ENCODE measurements around the gene FBLN2. TPM values are rescaled to one million over a fixed set of nuclear protein-coding genes. Genes with fewer than 3 reads are reported as not detected.

FBLN2 gene
- total and polyA plus RNA-seq, 2 of the 4 experiments (the other 2 are of a cell fraction) = 11.8 to 60.8 TPM

- Histone ChIP-seq H2BK20ac (ENCODE audit: low read depth, low read length) (no peak overlapping the region), H2BK15ac (ENCODE audit: low read depth, low read length) (no peak overlapping the region), H3K56ac (ENCODE audit: extremely low read depth, insufficient read depth, low read length) (no peak overlapping the region), H3K14ac (replicated peaks; ENCODE audit: low read depth, low read length) (no peak overlapping the region), H4K5ac (ENCODE audit: low read depth, low read length) (no peak overlapping the region), H3K23ac (ENCODE audit: low read depth, low read length) (no peak overlapping the region), H3K9me3 (ENCODE audit: control insufficient read depth, insufficient read depth, low read length) (no peaks in the 10 kb centered on the region), H4K91ac (ENCODE audit: insufficient read depth, low read depth, low read length) (no peak overlapping the region), H3K18ac (ENCODE audit: low read depth, low read length) (no peak overlapping the region), H3K36me3 (ENCODE audit: control insufficient read depth, insufficient read depth, low read length) (no peaks in the 10 kb centered on the region), H4K8ac (ENCODE audit: low read depth in 2 of 2, low read length in 2 of 2) (no peak overlapping the region; a peak in 1 of 4 replicates), H3K27me3 (ENCODE audit: control insufficient read depth, insufficient read depth, low read length) (no peaks in the 10 kb centered on the region), H2AK5ac (ENCODE audit: low read depth, low read length) (no peak overlapping the region), H3K79me1 (ENCODE audit: low read depth in 1 of 2, low read length in 2 of 2) (no peaks in the 10 kb centered on the region), H3K4me1 (ENCODE audit: control insufficient read depth, insufficient read depth, low read length) (peaks cover 10% of the 10 kb centered on the region), H3K27ac (ENCODE audit: insufficient read depth, low read length) (no peak overlapping the region), H2BK120ac (ENCODE audit: low read depth, low read length) (no peak overlapping the region), H2BK5ac (ENCODE audit: low read depth, low read length, poor library complexity, severe bottlenecking) (no peak overlapping the region), H3K9me1 (ENCODE audit: insufficient read depth, low read length) (peaks cover 9% of the 10 kb centered on the region; the same call in 1 of the 2 replicates), H3K4ac (ENCODE audit: low read depth, low read length) (no peak overlapping the region), H3K4me3 (ENCODE audit: insufficient read depth, low read depth, low read length) (no peak overlapping the region), H4K20me1 (ENCODE audit: insufficient read depth, low read length) (no peaks in the 10 kb centered on the region), H2AFZ (replicated peaks; ENCODE audit: low read length, poor library complexity) (no peak overlapping the region), H3K4me2 (ENCODE audit: low read depth, low read length) (no peak overlapping the region), H2AK9ac (replicated peaks; ENCODE audit: low read depth, low read length, poor library complexity) (no peak overlapping the region), H3K9ac (ENCODE audit: low read depth, low read length) (no peak overlapping the region)
- ChIA-PET CTCF (interaction anchor here (1.4 to 1.6 kb wide), 2 partner anchors 142 to 143 kb away, joined by 4 read pairs; no protein-coding TSS in a partner anchor), POLR2A (ENCODE audit: unreplicated experiment) (no interaction called here)
- 89% methylated on average over 5 of the region's 16 CpGs; no CpG with 5 or more reads in 1 of the 2 experiments for WGBS, 2 experiments (ENCODE audit: extremely low coverage in 2 of 2, insufficient read length in 1 of 2)
- intact Hi-C loops (cut with micrococcal nuclease) = no loop called here
- BruUV-seq (replicated peaks) = no TSS peak
- ATAC-seq (ENCODE audit: low read depth) (no peak), DNase-seq (no peak)
- in situ Hi-C loops (cut with MboI; ENCODE audit: low sequenced_read_pairs) = no loop called here
- dilution Hi-C loops (cut with HindIII; ENCODE audit: low sequenced_read_pairs, unreplicated experiment) = no loop called here
- TF ChIP-seq CHD1 (IDR thresholded peaks at IDR 0.05; ENCODE audit: low read depth, low read length) (no peak), MAFK (IDR thresholded peaks at IDR 0.05; ENCODE audit: low read depth, low read length) (no peak), MXI1 (IDR thresholded peaks at IDR 0.05; ENCODE audit: borderline replicate concordance, low read depth, low read length) (no peak), POLR2A (IDR thresholded peaks at IDR 0.05; ENCODE audit: low read depth, low read length) (no peak), USF2 (IDR thresholded peaks at IDR 0.05; ENCODE audit: low read depth, low read length) (no peak), MAZ (IDR thresholded peaks at IDR 0.05; ENCODE audit: borderline replicate concordance, low read depth, low read length) (no peak), RCOR1 (IDR thresholded peaks at IDR 0.05; ENCODE audit: insufficient replicate concordance, low read length) (no peak), SMC3 (IDR thresholded peaks at IDR 0.05; ENCODE audit: low read depth, low read length) (no peak), CTCF (conservative IDR thresholded peaks at IDR 0.05; ENCODE audit: low read depth, low read length) (no peak), ELK1 (IDR thresholded peaks at IDR 0.05; ENCODE audit: borderline replicate concordance, low read depth, low read length) (no peak), FOS (IDR thresholded peaks at IDR 0.05; ENCODE audit: low read depth, low read length) (no peak), NFE2L2 (IDR thresholded peaks at IDR 0.05; ENCODE audit: low read depth, low read length) (no peak), CEBPB (IDR thresholded peaks at IDR 0.05; ENCODE audit: low read depth, low read length) (no peak), BHLHE40 (IDR thresholded peaks at IDR 0.05; ENCODE audit: low read depth, low read length) (no peak)
Measured at GRCh38 chr3:13505147-13506130, 43.5 kb upstream of the FBLN2 start.

Measured in IMR-90 (cell line).